HG03520 (cell line): Measurements from ENCODE around the gene GNB3.

Experiments
- ATAC-seq: cut with Tn5 transposase; IDR thresholded peaks from one replicate; pipeline ENCODE4 v1.9.1; 2021; ENCODE audit warnings: mild to moderate bottlenecking, moderate library complexity; ENCODE audit not compliant: unreplicated experiment

The GNB3 gene

GRCh38 chr12:6840761-6841515 is at the start of gene GNB3:
GNB3 (plus strand) TSS chr12:6840925; CDS start chr12:6841288, 363 bp downstream.
- ATAC-seq = no peak

- ATAC-seq = no peak
Observed at GRCh38 chr12:6791931-6792520, 48.7 kb upstream of the GNB3 start.

GRCh38 chr12:6792522-6793201 is 48.1 kb upstream of the GNB3 start:
- no peak for ATAC-seq

GRCh38 chr12:6795088-6795487 is 45.6 kb upstream of the GNB3 start:
- no peak for ATAC-seq

- ATAC-seq = no peak
Observed at GRCh38 chr12:6796576-6796975, 44.1 kb upstream of the GNB3 start.

- no peak for ATAC-seq
Observed at GRCh38 chr12:6799147-6799546, 41.6 kb upstream of the GNB3 start.

- no peak for ATAC-seq
Observed at GRCh38 chr12:6807170-6807569, 33.6 kb upstream of the GNB3 start.

- ATAC-seq = no peak
Observed at GRCh38 chr12:6809056-6809455, 31.7 kb upstream of the GNB3 start.

- no peak for ATAC-seq
Observed at GRCh38 chr12:6810758-6811157, 30.0 kb upstream of the GNB3 start.

GRCh38 chr12:6813363-6813762 is 27.4 kb upstream of the GNB3 start:
- no peak for ATAC-seq

- ATAC-seq = no peak
Observed at GRCh38 chr12:6816598-6816997, 24.1 kb upstream of the GNB3 start.

- no peak for ATAC-seq
Observed at GRCh38 chr12:6817098-6817497, 23.6 kb upstream of the GNB3 start.

GRCh38 chr12:6817662-6818157 is 23.0 kb upstream of the GNB3 start:
- ATAC-seq = no peak

GRCh38 chr12:6818222-6818621 is 22.5 kb upstream of the GNB3 start:
- ATAC-seq = no peak

GRCh38 chr12:6818645-6819044 is 22.1 kb upstream of the GNB3 start:
- no peak for ATAC-seq

GRCh38 chr12:6819106-6820030 is 21.4 kb upstream of the GNB3 start:
- ATAC-seq = no peak

GRCh38 chr12:6820166-6820565 is 20.6 kb upstream of the GNB3 start:
- ATAC-seq = no peak

GRCh38 chr12:6821591-6822425 is 18.9 kb upstream of the GNB3 start, which contains the start of gene GPR162:
GPR162 (plus strand) TSS chr12:6821821; CDS start chr12:6823899, 2,078 bp downstream.
- no peak for ATAC-seq

GRCh38 chr12:6822426-6823135 is 18.1 kb upstream of the GNB3 start:
- ATAC-seq = no peak
